ENCODE results near the gene CEP131.

The CEP131 gene

GRCh38 chr17:81178136-81179091, 44.4 kb downstream of the CEP131 start:
- TF ChIP-seq TAF1 (IDR thresholded peaks at IDR 0.05; ENCODE audit: borderline replicate concordance, insufficient read depth, low read length): no peak
- TF ChIP-seq SIN3A (IDR thresholded peaks at IDR 0.05; ENCODE audit: borderline replicate concordance, insufficient read depth, low read length): no peak
- no peak for TF ChIP-seq POLR2AphosphoS5 (IDR thresholded peaks at IDR 0.05; ENCODE audit: low read depth, low read length)
- TF ChIP-seq, protein P1, sequence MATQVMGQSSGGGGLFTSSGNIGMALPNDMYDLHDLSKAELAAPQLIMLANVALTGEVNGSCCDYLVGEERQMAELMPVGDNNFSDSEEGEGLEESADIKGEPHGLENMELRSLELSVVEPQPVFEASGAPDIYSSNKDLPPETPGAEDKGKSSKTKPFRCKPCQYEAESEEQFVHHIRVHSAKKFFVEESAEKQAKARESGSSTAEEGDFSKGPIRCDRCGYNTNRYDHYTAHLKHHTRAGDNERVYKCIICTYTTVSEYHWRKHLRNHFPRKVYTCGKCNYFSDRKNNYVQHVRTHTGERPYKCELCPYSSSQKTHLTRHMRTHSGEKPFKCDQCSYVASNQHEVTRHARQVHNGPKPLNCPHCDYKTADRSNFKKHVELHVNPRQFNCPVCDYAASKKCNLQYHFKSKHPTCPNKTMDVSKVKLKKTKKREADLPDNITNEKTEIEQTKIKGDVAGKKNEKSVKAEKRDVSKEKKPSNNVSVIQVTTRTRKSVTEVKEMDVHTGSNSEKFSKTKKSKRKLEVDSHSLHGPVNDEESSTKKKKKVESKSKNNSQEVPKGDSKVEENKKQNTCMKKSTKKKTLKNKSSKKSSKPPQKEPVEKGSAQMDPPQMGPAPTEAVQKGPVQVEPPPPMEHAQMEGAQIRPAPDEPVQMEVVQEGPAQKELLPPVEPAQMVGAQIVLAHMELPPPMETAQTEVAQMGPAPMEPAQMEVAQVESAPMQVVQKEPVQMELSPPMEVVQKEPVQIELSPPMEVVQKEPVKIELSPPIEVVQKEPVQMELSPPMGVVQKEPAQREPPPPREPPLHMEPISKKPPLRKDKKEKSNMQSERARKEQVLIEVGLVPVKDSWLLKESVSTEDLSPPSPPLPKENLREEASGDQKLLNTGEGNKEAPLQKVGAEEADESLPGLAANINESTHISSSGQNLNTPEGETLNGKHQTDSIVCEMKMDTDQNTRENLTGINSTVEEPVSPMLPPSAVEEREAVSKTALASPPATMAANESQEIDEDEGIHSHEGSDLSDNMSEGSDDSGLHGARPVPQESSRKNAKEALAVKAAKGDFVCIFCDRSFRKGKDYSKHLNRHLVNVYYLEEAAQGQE (IDR thresholded peaks at IDR 0.05; ENCODE audit: insufficient read depth in 1 of 2, low read depth in 2 of 2, low read length in 2 of 2): no peak
- TF ChIP-seq FOXP2 (optimal IDR thresholded peaks at IDR 0.05; ENCODE audit: borderline replicate concordance, extremely low read depth, extremely low read length, insufficient read depth): no peak

- TF ChIP-seq POLR2AphosphoS5 (IDR thresholded peaks at IDR 0.05; ENCODE audit: low read depth, low read length) (no peak), SIN3A (IDR thresholded peaks at IDR 0.05; ENCODE audit: borderline replicate concordance, insufficient read depth, low read length) (no peak), TAF1 (IDR thresholded peaks at IDR 0.05; ENCODE audit: borderline replicate concordance, insufficient read depth, low read length) (no peak), FOXP2 (optimal IDR thresholded peaks at IDR 0.05; ENCODE audit: borderline replicate concordance, extremely low read depth, extremely low read length, insufficient read depth) (no peak)
- TF ChIP-seq, protein P1 (IDR thresholded peaks at IDR 0.05; ENCODE audit: insufficient read depth in 1 of 2, low read depth in 2 of 2, low read length in 2 of 2): no peak
Measured at GRCh38 chr17:81176666-81177065, 46.1 kb downstream of the CEP131 start.

GRCh38 chr17:81173762-81174155, 49.0 kb downstream of the CEP131 start:
- TF ChIP-seq, protein P1 (IDR thresholded peaks at IDR 0.05; ENCODE audit: insufficient read depth in 1 of 2, low read depth in 2 of 2, low read length in 2 of 2): no peak
- no peak for TF ChIP-seq POLR2AphosphoS5 (IDR thresholded peaks at IDR 0.05; ENCODE audit: low read depth, low read length)
- no peak for TF ChIP-seq SIN3A (IDR thresholded peaks at IDR 0.05; ENCODE audit: borderline replicate concordance, insufficient read depth, low read length)
- no peak for TF ChIP-seq TAF1 (IDR thresholded peaks at IDR 0.05; ENCODE audit: borderline replicate concordance, insufficient read depth, low read length)
- no peak for TF ChIP-seq FOXP2 (optimal IDR thresholded peaks at IDR 0.05; ENCODE audit: borderline replicate concordance, extremely low read depth, extremely low read length, insufficient read depth)

DNA sequence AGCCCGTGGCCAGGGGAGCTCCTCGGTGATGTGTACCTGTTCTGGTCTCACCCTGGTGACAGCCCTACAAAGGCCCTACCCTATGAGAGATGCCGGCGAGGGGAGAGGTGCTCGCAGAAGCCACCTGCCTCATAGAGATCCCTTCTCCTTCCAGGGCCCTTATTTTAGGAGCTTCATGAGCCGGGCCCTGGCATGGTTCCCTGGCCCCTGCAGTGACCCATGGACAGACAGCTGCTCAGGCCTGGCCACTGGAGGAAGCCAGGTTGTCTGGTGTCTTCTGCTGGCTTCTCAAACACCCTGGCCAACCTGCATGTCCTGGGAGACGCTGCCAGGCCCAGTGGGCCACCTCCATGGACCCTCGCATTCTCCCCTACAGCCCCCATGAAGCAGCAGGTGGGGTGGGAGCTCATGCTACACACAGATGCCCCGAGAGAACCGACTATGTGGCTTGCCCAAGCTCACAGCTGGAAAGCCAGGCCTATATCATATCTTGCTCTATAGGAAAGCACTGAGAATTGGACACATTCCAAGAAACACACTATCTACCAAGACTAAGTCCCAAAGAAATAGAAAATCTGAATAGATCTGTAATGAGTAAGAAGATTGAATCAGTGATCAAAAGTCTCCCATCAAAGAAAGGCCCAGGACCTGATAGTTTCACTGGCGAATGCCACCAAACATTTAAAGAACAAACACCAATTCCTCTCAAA, 49.6 kb downstream of the CEP131 start:
- TF ChIP-seq, protein P1 (IDR thresholded peaks at IDR 0.05; ENCODE audit: insufficient read depth in 1 of 2, low read depth in 2 of 2, low read length in 2 of 2): no peak
- TF ChIP-seq POLR2AphosphoS5 (IDR thresholded peaks at IDR 0.05; ENCODE audit: low read depth, low read length) (no peak), TAF1 (IDR thresholded peaks at IDR 0.05; ENCODE audit: borderline replicate concordance, insufficient read depth, low read length) (no peak), FOXP2 (optimal IDR thresholded peaks at IDR 0.05; ENCODE audit: borderline replicate concordance, extremely low read depth, extremely low read length, insufficient read depth) (no peak), SIN3A (IDR thresholded peaks at IDR 0.05; ENCODE audit: borderline replicate concordance, insufficient read depth, low read length) (no peak)

Data from PFSK-1 (cell line).